ENCODE results near the gene PHGDH. TPM values are rescaled to one million over a fixed set of nuclear protein-coding genes. Genes with fewer than 3 reads are reported as not detected.
A peak's percentile ranks its signal among the peaks of the same experiment; 100 is the strongest.

Gene PHGDH
- total and polyA plus RNA-seq, 2 donors (not counting 3 experiments of a cell fraction or from before 2014, with no cell fraction given) = 37.9 to 120 TPM

GRCh38 chr1:119768778-119769177, 57.0 kb downstream of the PHGDH start, which contains the start of gene HMGCS2:
HMGCS2 (minus strand) TSS chr1:119768905; CDS start chr1:119768844, 61 bp downstream.
- CTCF ChIA-PET = interaction anchor here (0.8 to 2.2 kb wide), 3 partner anchors 24 to 40 kb away, joined by 3 to 9 read pairs (median 3); no protein-coding TSS in a partner anchor
- no peak for FAIRE-seq

GRCh38 chr1:119771016-119771415, 59.3 kb downstream of the PHGDH start:
- Histone ChIP-seq H3K36me3 (ENCODE audit: control insufficient read depth in 2 of 2, extremely low read depth in 1 of 2, insufficient read depth in 2 of 2, low read length in 2 of 2) (no peaks in the 10 kb centered on the region), H3K4me1 (ENCODE audit: control insufficient read depth, extremely low read depth, insufficient read depth, low read length) (no peaks in the 10 kb centered on the region), H3K27ac (ENCODE audit: insufficient read depth, low read depth, low read length) (no peak overlapping the region), H4K20me1 (replicated peaks; ENCODE audit: control insufficient read depth, extremely low read depth, insufficient read depth, low read length) (no peaks in the 10 kb centered on the region), H3K9me3 (replicated peaks; ENCODE audit: control insufficient read depth, insufficient read depth, low read length) (no peaks in the 10 kb centered on the region), H3K9me1 (replicated peaks; ENCODE audit: control insufficient read depth, extremely low read depth, insufficient read depth, low read length) (no peaks in the 10 kb centered on the region), H3K4me2 (ENCODE audit: insufficient read depth, low read length) (no peak overlapping the region), H3K27me3 (ENCODE audit: control insufficient read depth in 2 of 2, insufficient read depth in 2 of 2, low read length in 2 of 2) (peaks cover 26% of the 10 kb centered on the region in 2 experiments), H3K79me2 (ENCODE audit: control insufficient read depth, insufficient read depth, low read length) (no peaks in the 10 kb centered on the region), H3K4me3 (replicated peaks in 1 of 3; ENCODE audit: insufficient read depth in 1 of 3, low read depth in 1 of 3, low read length in 3 of 3) (no peak overlapping the region), H2AFZ (ENCODE audit: low read depth, low read length) (no peak overlapping the region), H3K9ac (replicated peaks; ENCODE audit: extremely low read depth, insufficient read depth, low read length) (no peak overlapping the region)
- TF ChIP-seq MAX (IDR thresholded peaks at IDR 0.05; ENCODE audit: insufficient read depth, insufficient read length) = no peak
- no peak for TF ChIP-seq POLR2A (IDR thresholded peaks at IDR 0.05; ENCODE audit: low read depth, low read length)
- no peak for TF ChIP-seq EZH2 (IDR thresholded peaks at IDR 0.05; ENCODE audit: borderline replicate concordance, low read depth, low read length, severe bottlenecking)
- TF ChIP-seq MYC (IDR thresholded peaks at IDR 0.05; ENCODE audit: low read depth, low read length) = no peak
- TF ChIP-seq JUN (IDR thresholded peaks at IDR 0.05; ENCODE audit: borderline replicate concordance, insufficient read depth, insufficient read length, low read depth) = no peak
- no peak for FAIRE-seq
- intact Hi-C loops (cut with micrococcal nuclease) (no loop called here), dilution Hi-C loops (cut with MboI; ENCODE audit: extremely low pct_ligation_motif_present, low sequenced_read_pairs) (no loop called here)
- ChIA-PET POLR2A (no interaction called here), CTCF (interaction anchor here (1.2 to 1.5 kb wide), 3 partner anchors 26 to 38 kb away, joined by 3 to 5 read pairs (median 3); no protein-coding TSS in a partner anchor)
- no TSS peak for BruUV-seq (replicated peaks)
- DNase-seq (ENCODE audit: low read depth, low spot score) = peak; percentile 4

More at GRCh38 chr1:119768778-119769177, 57.0 kb downstream of the PHGDH start, which contains the start of gene HMGCS2:
- intact Hi-C loops (cut with micrococcal nuclease) (no loop called here), dilution Hi-C loops (cut with MboI; ENCODE audit: extremely low pct_ligation_motif_present, low sequenced_read_pairs) (no loop called here)
- no TSS peak for BruUV-seq (replicated peaks)
- H3K9me1 ChIP-seq (replicated peaks; ENCODE audit: control insufficient read depth, extremely low read depth, insufficient read depth, low read length) = no peaks in the 10 kb centered on the region
- no peak within 1 kb of the TSS for H3K27ac ChIP-seq (ENCODE audit: insufficient read depth, low read depth, low read length)
- no peak within 1 kb of the TSS for H3K4me3 ChIP-seq (replicated peaks in 1 of 3; ENCODE audit: insufficient read depth in 1 of 3, low read depth in 1 of 3, low read length in 3 of 3)
- no peaks in the 10 kb centered on the region for H3K9me3 ChIP-seq (replicated peaks; ENCODE audit: control insufficient read depth, insufficient read depth, low read length)
- POLR2A ChIA-PET = no interaction called here
- no peaks in the 10 kb centered on the region for H3K36me3 ChIP-seq (ENCODE audit: control insufficient read depth in 2 of 2, extremely low read depth in 1 of 2, insufficient read depth in 2 of 2, low read length in 2 of 2)
- H3K27me3 ChIP-seq (ENCODE audit: control insufficient read depth in 2 of 2, insufficient read depth in 2 of 2, low read length in 2 of 2) = peaks cover 15 to 29% of the 10 kb centered on the region in 2 experiments
- no peaks in the 10 kb centered on the region for H4K20me1 ChIP-seq (replicated peaks; ENCODE audit: control insufficient read depth, extremely low read depth, insufficient read depth, low read length)
- no peak within 1 kb of the TSS for H2AFZ ChIP-seq (ENCODE audit: low read depth, low read length)
- H3K4me2 ChIP-seq (ENCODE audit: insufficient read depth, low read length) = no peak within 1 kb of the TSS
- DNase-seq (ENCODE audit: low read depth, low spot score) = no peak
- TF ChIP-seq MYC (IDR thresholded peaks at IDR 0.05; ENCODE audit: low read depth, low read length) (no peak), FOS (IDR thresholded peaks at IDR 0.05; ENCODE audit: borderline replicate concordance, insufficient read depth, low read length) (no peak)
- no peaks in the 10 kb centered on the region for H3K4me1 ChIP-seq (ENCODE audit: control insufficient read depth, extremely low read depth, insufficient read depth, low read length)
- no peaks in the 10 kb centered on the region for H3K79me2 ChIP-seq (ENCODE audit: control insufficient read depth, insufficient read depth, low read length)
- H3K9ac ChIP-seq (replicated peaks; ENCODE audit: extremely low read depth, insufficient read depth, low read length) = no peak within 1 kb of the TSS
